Testis (tissue), 3 donors: ENCODE results near the gene FAM13B. TPM values are rescaled to one million over a fixed set of nuclear protein-coding genes. Genes with fewer than 3 reads are reported as not detected.

ENCODE experiments used
- polyA plus RNA-seq: library from polyadenylated mRNA; stranded (reverse); fragments of 350-450 nt; fragmentation: Illumina TruSeq; extraction: RNeasy Lipid Tissue Mini Kit (QIAGEN cat#74804); gene quantifications from one replicate; pipeline ENCODE4 v1.2.3, GENCODE V29; 2014; ENCODE audit warnings: low read depth, low replicate concordance; ENCODE audit not compliant: insufficient read depth
- small RNA-seq, 2 donors: library from RNA; depleted of rRNA; stranded (forward); fragments of <200 nt; gene quantifications; one replicate each; pipeline ENCODE3, GENCODE V24; 2016
- total RNA-seq, 2 donors: library from RNA; depleted of rRNA; stranded (reverse); fragments of >200 nt; gene quantifications; one replicate each; pipeline ENCODE4 v1.2.3, GENCODE V29; 2016

The FAM13B gene
- total and polyA plus RNA-seq, 3 donors from 2014 or later = 56.5 to 134 (median 125) TPM

Small RNA genes within 50 kb of the gene (small RNA-seq; reads per million reads assigned to genes)
- gene RNU6-1148P = 0 reads per million in 2 donors

Other genes with a start within 250 kb of the FAM13B start
- gene MYOT, start 165.2 kb downstream of the FAM13B start, total RNA-seq = under 1 TPM; 0.43 to 0.79 TPM
- 7.2 TPM for gene MYOT, start 165.2 kb downstream of the FAM13B start, polyA plus RNA-seq
- 1 to 10 TPM; 2.0 to 7.4 TPM for gene PKD2L2, start 143.6 kb downstream of the FAM13B start, total RNA-seq
- 23.4 TPM for gene PKD2L2, start 143.6 kb downstream of the FAM13B start, polyA plus RNA-seq
- gene WNT8A, start 51.0 kb upstream of the FAM13B start, total RNA-seq = 1 to 10 TPM in 1 of 2 donors, under 1 TPM in 1; 0.71 to 1.3 TPM
- gene WNT8A, start 51.0 kb upstream of the FAM13B start, polyA plus RNA-seq = 1.4 TPM
- gene NME5, start 106.3 kb upstream of the FAM13B start, total RNA-seq = 10 to 100 TPM; 22.4 to 35.1 TPM
- gene NME5, start 106.3 kb upstream of the FAM13B start, polyA plus RNA-seq = 129 TPM
- gene BRD8, start 145.6 kb upstream of the FAM13B start, total RNA-seq = 100 to 1,000 TPM; 165 to 198 TPM
- 303 TPM for gene BRD8, start 145.6 kb upstream of the FAM13B start, polyA plus RNA-seq
- 10 to 100 TPM; 10.4 to 13.8 TPM for gene KIF20A, start 146.0 kb upstream of the FAM13B start, total RNA-seq
- 32.1 TPM for gene KIF20A, start 146.0 kb upstream of the FAM13B start, polyA plus RNA-seq
- gene CDC23, start 180.2 kb upstream of the FAM13B start, total RNA-seq = 10 to 100 TPM; 30.5 to 31.3 TPM
- 29.5 TPM for gene CDC23, start 180.2 kb upstream of the FAM13B start, polyA plus RNA-seq
- 1 to 10 TPM; 5.8 to 6.3 TPM for gene GFRA3, start 241.5 kb upstream of the FAM13B start, total RNA-seq
- 6.3 TPM for gene GFRA3, start 241.5 kb upstream of the FAM13B start, polyA plus RNA-seq